Measurements from ENCODE around the gene LRRC42. TPM values are rescaled to one million over a fixed set of nuclear protein-coding genes. Genes with fewer than 3 reads are reported as not detected.

Gene LRRC42
- total and polyA plus RNA-seq, 4 donors, result 9.8 to 14.8 (median 10.9) TPM

DNA sequence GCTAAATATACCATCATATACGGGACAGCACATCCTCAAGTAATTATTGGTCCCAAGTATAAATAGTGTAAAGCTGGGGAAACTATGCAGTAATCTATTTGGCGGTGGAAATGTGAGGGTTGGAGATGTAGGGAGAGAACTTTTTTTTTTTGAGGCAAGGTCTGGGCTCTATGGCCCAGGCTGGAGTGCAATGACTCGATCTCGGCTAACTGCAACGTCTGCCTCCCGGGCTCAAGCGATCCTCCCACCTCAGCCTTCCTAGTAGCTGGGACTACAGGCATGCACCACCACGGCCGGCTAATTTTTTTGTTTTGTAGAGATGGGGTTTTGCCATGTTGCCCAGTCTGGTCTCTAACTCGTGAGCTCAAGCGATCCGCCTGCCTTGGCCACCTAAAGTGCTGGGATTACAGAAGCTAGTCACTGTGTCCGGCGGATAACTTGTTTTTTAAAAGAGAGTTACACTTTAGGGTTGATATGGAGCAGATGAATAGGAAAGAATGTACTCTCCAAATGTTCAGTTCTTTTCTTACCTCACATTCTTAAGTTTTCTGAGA is 2.6 kb upstream of the LRRC42 start:
- Histone ChIP-seq H3K27ac (ENCODE audit: low read depth in 1 of 2, low read length in 2 of 2) (no peak overlapping the region), H3K36me3 (ENCODE audit: control insufficient read depth in 4 of 4, insufficient read depth in 3 of 4, low read depth in 1 of 4, low read length in 3 of 4) (no peaks in the 10 kb centered on the region), H3K9me3 (ENCODE audit: control insufficient read depth in 4 of 4, low read length in 3 of 4) (no peaks in the 10 kb centered on the region), H3K27me3 (ENCODE audit: control insufficient read depth in 4 of 4, insufficient read depth in 4 of 4, low read length in 3 of 4) (no peaks in the 10 kb centered on the region), H3K4me3 (ENCODE audit: low read depth in 1 of 3, low read length in 3 of 3) (no peak overlapping the region), H3K4me1 (ENCODE audit: control insufficient read depth in 4 of 4, insufficient read depth in 4 of 4, low read length in 3 of 4) (peaks cover 2 to 21% (median 17%) of the 10 kb centered on the region in 4 donors), H3K9ac (ENCODE audit: low read depth in 1 of 2, low read length in 2 of 2) (no peak overlapping the region)
- no peak for DNase-seq (ENCODE audit: low spot score)
- 98% methylated on average over 14 of the region's 14 CpGs for WGBS
- TF ChIP-seq TAF1 (conservative IDR thresholded peaks at IDR 0.05), result no peak
- TF ChIP-seq, protein P1, sequence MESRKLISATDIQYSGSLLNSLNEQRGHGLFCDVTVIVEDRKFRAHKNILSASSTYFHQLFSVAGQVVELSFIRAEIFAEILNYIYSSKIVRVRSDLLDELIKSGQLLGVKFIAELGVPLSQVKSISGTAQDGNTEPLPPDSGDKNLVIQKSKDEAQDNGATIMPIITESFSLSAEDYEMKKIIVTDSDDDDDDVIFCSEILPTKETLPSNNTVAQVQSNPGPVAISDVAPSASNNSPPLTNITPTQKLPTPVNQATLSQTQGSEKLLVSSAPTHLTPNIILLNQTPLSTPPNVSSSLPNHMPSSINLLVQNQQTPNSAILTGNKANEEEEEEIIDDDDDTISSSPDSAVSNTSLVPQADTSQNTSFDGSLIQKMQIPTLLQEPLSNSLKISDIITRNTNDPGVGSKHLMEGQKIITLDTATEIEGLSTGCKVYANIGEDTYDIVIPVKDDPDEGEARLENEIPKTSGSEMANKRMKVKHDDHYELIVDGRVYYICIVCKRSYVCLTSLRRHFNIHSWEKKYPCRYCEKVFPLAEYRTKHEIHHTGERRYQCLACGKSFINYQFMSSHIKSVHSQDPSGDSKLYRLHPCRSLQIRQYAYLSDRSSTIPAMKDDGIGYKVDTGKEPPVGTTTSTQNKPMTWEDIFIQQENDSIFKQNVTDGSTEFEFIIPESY (IDR thresholded peaks at IDR 0.05), result no peak

DNA sequence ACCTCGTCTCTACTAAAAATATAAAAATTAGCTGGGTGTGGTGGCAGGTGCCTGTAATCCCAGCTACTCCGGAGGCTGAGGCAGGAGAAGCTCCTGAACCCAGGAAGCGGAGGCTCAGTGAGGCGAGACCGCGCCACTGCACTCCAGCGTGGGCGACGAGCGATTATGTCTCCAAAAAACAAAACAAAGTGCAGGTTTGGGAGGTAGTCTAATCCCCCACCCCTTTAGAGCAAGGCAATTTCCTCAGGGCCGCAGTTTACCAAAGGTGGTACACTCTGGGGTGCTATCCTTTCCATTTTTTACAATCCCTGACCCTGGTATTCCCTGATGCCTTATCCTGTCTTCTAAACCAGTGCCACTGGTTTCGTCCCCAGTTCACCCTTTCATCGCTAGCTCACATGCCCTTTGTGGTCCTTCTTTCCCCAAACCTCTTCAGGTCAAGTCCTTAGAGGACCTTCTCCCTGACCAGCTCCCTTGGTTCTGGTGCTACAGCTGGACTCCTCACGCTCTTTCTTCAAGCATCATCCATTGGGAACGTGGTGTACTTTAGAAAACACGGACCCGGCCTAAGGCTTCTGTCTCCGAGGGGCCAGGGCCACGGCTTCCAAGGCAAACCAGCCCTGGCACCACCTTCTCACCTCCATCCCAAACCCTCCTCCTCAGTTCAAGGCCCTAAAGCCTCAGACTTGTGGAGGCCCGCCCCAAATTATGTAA is 1.5 kb upstream of the LRRC42 start:
- TF ChIP-seq FOXA2 (IDR thresholded peaks at IDR 0.05) (no peak), SP1 (IDR thresholded peaks at IDR 0.05) (no peak), HNF4G (IDR thresholded peaks at IDR 0.05) (no peak)
- DNase-seq (ENCODE audit: low spot score), result no peak
- Histone ChIP-seq H3K4me1 (ENCODE audit: control insufficient read depth in 4 of 4, insufficient read depth in 4 of 4, low read length in 3 of 4) (peaks cover 2 to 21% (median 17%) of the 10 kb centered on the region in 4 donors), H3K9ac (ENCODE audit: low read depth in 1 of 2, low read length in 2 of 2) (peak overlapping the region; percentile 35 to 89), H3K27ac (ENCODE audit: low read depth in 1 of 2, low read length in 2 of 2) (peak overlapping the region; percentile 85 to 90), H3K36me3 (ENCODE audit: control insufficient read depth in 4 of 4, insufficient read depth in 3 of 4, low read depth in 1 of 4, low read length in 3 of 4) (no peaks in the 10 kb centered on the region), H3K4me3 (ENCODE audit: low read depth in 1 of 3, low read length in 3 of 3) (peak overlapping the region; percentile 82 to 98 (median 96)), H3K9me3 (ENCODE audit: control insufficient read depth in 4 of 4, low read length in 3 of 4) (no peaks in the 10 kb centered on the region), H3K27me3 (ENCODE audit: control insufficient read depth in 4 of 4, insufficient read depth in 4 of 4, low read length in 3 of 4) (no peaks in the 10 kb centered on the region)
- 63% methylated on average over 20 of the region's 20 CpGs for WGBS

DNA sequence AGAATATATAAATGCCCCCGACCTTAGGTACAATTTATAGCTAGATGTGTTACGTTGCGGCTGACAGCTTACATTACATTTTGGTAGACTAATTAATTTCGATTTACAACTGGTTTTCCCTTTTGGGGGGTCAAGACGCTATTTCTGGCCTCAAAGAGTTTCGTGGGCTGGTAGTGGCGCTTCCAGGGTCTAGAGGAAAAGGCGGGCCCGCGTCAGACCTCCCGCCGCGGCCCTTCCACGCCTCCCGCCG is 1.0 kb upstream of the LRRC42 start:
- peak overlapping the region; percentile 82 to 98 (median 96) for H3K4me3 ChIP-seq (ENCODE audit: low read depth in 1 of 3, low read length in 3 of 3)
- no peak for TF ChIP-seq HNF4G (IDR thresholded peaks at IDR 0.05)
- H3K9me3 ChIP-seq (ENCODE audit: control insufficient read depth in 4 of 4, low read length in 3 of 4), result no peaks in the 10 kb centered on the region
- DNase-seq (ENCODE audit: low spot score), result no peak
- H3K36me3 ChIP-seq (ENCODE audit: control insufficient read depth in 4 of 4, insufficient read depth in 3 of 4, low read depth in 1 of 4, low read length in 3 of 4), result no peaks in the 10 kb centered on the region
- under 1% methylated on average over 16 of the region's 16 CpGs for WGBS
- peak overlapping the region; percentile 85 to 90 for H3K27ac ChIP-seq (ENCODE audit: low read depth in 1 of 2, low read length in 2 of 2)
- H3K9ac ChIP-seq (ENCODE audit: low read depth in 1 of 2, low read length in 2 of 2), result peak overlapping the region; percentile 35 to 89
- peaks cover 2 to 21% (median 17%) of the 10 kb centered on the region in 4 donors for H3K4me1 ChIP-seq (ENCODE audit: control insufficient read depth in 4 of 4, insufficient read depth in 4 of 4, low read length in 3 of 4)
- H3K27me3 ChIP-seq (ENCODE audit: control insufficient read depth in 4 of 4, insufficient read depth in 4 of 4, low read length in 3 of 4), result no peaks in the 10 kb centered on the region

DNA sequence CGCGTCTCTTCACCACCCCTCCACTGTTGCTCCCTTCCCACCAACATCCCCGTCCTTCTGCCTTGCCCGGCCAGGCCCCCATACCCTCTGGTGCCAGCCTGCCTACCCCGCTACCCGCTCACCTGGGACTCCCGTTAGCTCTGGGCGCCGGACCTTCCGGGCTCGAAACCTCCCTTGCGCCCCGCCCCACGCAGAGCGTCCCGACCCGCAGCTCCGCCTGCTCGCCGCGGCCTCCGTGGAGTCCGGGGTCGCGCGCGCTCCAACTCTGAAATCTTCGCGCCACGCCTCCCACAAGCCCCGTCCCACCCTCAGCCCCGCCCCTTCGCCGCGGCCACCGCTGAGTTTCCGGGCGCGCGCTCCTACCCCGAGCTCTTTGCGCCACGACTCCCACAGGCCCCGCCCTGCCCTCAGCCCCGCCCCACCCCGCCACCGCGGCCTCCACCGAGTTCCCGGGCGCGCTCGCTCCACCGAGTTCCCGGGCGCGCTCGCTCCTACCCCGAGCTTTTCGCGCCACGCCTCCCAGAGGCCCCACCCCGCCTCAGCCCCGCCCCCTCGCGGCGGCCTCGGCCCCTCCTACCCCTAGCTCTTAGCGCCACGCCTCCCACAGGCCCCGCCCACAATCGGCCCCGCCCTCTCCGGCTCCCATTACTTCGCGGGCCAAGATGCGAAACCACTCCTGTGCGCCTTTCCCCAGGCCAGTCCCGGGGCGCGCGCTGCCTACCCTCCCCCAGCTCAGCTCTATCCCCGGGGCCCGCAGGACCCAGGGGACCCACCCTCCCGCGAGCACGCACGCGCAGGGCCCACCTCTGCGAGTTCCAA is 508 bp upstream of the LRRC42 start, which contains the start of gene IFT25:
TSS of gene IFT25 (minus strand) at position 267 of the 819 bp plus-strand sequence. CDS start 5,617 bp downstream, outside the sequence.
- TF ChIP-seq EGR1 (IDR thresholded peaks at IDR 0.05; ENCODE audit: low read depth in 2 of 2), result no peak
- peak; percentile 54 for TF ChIP-seq SP1 (IDR thresholded peaks at IDR 0.05)
- TF ChIP-seq YY1 (IDR thresholded peaks at IDR 0.05), result peak; percentile 48
- peak; percentile 46 for TF ChIP-seq TAF1 (conservative IDR thresholded peaks at IDR 0.05)
- peak in 1 of 2 donors; percentile 20 for TF ChIP-seq RXRA (IDR thresholded peaks at IDR 0.05)
- TF ChIP-seq GABPA (IDR thresholded peaks at IDR 0.05 in 1 of 2, conservative IDR thresholded peaks at IDR 0.05 in 1 of 2), result peak in 1 of 2 donors; percentile 15
- TF ChIP-seq, protein P2, sequence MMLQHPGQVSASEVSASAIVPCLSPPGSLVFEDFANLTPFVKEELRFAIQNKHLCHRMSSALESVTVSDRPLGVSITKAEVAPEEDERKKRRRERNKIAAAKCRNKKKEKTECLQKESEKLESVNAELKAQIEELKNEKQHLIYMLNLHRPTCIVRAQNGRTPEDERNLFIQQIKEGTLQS (IDR thresholded peaks at IDR 0.05), result no peak
- peak in 1 of 2 donors; percentile 46 for TF ChIP-seq RAD21 (IDR thresholded peaks at IDR 0.05)
- TF ChIP-seq HNF4A (conservative IDR thresholded peaks at IDR 0.05), result peak in 1 of 2 donors; percentile 5
- H3K9ac ChIP-seq (ENCODE audit: low read depth in 1 of 2, low read length in 2 of 2), result peak within 1 kb of the TSS; percentile 35 to 89
- peak; percentile 100 for DNase-seq (ENCODE audit: low spot score)
- peak within 1 kb of the TSS; percentile 82 to 98 (median 96) for H3K4me3 ChIP-seq (ENCODE audit: low read depth in 1 of 3, low read length in 3 of 3)
- peaks cover 2 to 21% (median 17%) of the 10 kb centered on the region in 4 donors for H3K4me1 ChIP-seq (ENCODE audit: control insufficient read depth in 4 of 4, insufficient read depth in 4 of 4, low read length in 3 of 4)
- no peaks in the 10 kb centered on the region for H3K9me3 ChIP-seq (ENCODE audit: control insufficient read depth in 4 of 4, low read length in 3 of 4)
- H3K36me3 ChIP-seq (ENCODE audit: control insufficient read depth in 4 of 4, insufficient read depth in 3 of 4, low read depth in 1 of 4, low read length in 3 of 4), result no peaks in the 10 kb centered on the region
- WGBS, result under 1% methylated on average over 90 of the region's 90 CpGs
- H3K27ac ChIP-seq (ENCODE audit: low read depth in 1 of 2, low read length in 2 of 2), result peak within 1 kb of the TSS; percentile 90 to 91
- H3K27me3 ChIP-seq (ENCODE audit: control insufficient read depth in 4 of 4, insufficient read depth in 4 of 4, low read length in 3 of 4), result no peaks in the 10 kb centered on the region
